Measurements from ENCODE around the gene KLK3.

DNA sequence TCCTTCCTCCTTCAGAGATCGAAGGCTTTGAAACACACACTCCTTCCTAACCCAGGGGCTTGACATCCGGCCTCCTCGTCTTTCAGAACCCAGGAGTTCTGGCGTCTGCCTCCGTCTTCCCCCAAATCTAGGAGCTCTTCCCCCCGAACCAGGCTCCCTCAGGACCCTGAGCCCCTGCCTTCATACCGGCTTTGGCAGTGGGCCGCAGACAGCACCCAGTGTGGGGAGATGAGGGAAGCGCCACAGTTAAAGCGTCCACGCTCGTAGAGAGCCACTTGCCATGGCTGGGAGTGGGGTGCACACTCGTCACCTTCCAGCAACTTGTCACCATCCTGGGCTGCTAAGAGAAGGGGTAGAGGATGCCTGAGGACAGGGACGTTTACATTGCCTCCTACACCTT, 27.2 kb upstream of the KLK3 start:
- TF ChIP-seq, protein P1, sequence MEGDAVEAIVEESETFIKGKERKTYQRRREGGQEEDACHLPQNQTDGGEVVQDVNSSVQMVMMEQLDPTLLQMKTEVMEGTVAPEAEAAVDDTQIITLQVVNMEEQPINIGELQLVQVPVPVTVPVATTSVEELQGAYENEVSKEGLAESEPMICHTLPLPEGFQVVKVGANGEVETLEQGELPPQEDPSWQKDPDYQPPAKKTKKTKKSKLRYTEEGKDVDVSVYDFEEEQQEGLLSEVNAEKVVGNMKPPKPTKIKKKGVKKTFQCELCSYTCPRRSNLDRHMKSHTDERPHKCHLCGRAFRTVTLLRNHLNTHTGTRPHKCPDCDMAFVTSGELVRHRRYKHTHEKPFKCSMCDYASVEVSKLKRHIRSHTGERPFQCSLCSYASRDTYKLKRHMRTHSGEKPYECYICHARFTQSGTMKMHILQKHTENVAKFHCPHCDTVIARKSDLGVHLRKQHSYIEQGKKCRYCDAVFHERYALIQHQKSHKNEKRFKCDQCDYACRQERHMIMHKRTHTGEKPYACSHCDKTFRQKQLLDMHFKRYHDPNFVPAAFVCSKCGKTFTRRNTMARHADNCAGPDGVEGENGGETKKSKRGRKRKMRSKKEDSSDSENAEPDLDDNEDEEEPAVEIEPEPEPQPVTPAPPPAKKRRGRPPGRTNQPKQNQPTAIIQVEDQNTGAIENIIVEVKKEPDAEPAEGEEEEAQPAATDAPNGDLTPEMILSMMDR (IDR thresholded peaks at IDR 0.05 in 4 of 5, conservative IDR thresholded peaks at IDR 0.05 in 1 of 5), result no peak
- no peak for TF ChIP-seq POLR2A (IDR thresholded peaks at IDR 0.05)
